ENCODE measurements around the gene PFKFB2.

DNA sequence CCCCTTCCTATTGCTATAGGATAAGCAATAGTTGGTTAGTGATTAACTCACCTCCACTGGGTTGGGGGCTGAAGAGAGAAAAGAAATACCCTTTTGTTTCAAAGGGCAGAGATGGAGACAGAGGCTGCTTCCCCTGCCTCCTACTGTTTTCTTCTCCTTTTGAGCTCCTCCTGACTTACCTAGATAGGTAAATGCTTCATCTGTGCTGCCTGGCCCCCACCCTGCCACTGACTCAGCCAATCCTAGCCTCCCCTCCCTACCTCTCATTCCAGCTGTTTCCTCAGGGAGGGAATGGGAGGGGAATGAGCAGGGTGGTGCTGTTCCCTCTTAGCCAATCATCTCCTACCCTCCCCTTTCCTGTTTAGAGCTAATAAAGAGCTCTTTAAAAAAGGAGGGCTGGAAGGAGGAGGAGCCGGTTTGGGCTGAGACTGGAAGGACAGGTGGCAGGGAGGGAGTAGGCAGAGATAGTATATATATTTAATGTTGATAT is 20.5 kb upstream of the PFKFB2 start, which contains the start of gene C1orf116:
- TF ChIP-seq CTCF (conservative IDR thresholded peaks at IDR 0.05) = no peak
- TF ChIP-seq EZH2 (IDR thresholded peaks at IDR 0.05; ENCODE audit: low read depth) = no peak
